Endothelial cell of coronary artery (primary cell): ENCODE data around the gene SUPT20HL2. TPM values are rescaled to one million over a fixed set of nuclear protein-coding genes. Genes with fewer than 3 reads are reported as not detected.

ENCODE experiments used
- total RNA-seq: library from RNA; depleted of rRNA; stranded (reverse); fragments of >200 nt; gene quantifications from 2 replicates; pipeline ENCODE4 v1.2.3, GENCODE V29; 2014

Gene SUPT20HL2
- total RNA-seq = not detected in 2 replicates

GRCh38 chrX:24314019-24314635 lies at the start of gene SUPT20HL2:
Gene SUPT20HL2, minus strand, starts transcription at chrX:24314069. Its CDS starts 754 bp downstream, at chrX:24313315.

DNA sequence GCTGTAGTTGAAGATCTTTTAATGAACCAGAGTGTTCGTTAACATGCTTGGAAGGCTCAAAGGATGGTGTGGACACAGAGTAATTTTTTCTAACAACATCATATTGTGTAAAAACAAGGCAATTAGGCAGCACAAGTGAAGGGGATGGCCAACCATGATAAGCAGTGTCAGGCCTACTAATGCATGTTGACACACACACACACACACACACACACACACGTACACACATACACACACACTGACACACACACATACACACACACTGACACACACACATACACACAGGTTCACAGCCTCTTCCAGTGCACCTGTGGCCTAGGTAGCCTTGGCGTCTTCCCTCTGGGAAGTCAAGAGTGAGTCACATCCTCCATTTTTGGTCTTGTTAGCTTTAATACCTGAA lies 46.4 kb upstream of the SUPT20HL2 start, which contains the start of gene SUPT20HL1:
TSS of gene SUPT20HL1 (plus strand) at position 368 of the 400 bp plus-strand sequence. CDS start 2,122 bp downstream, outside the sequence.

Other genes starting within 250 kb of the SUPT20HL2 start
- 29.1 and 54.3 TPM in 2 replicates for gene ZFX, start 164.3 kb downstream of the SUPT20HL2 start, total RNA-seq
- not detected in 2 replicates for gene SUPT20HL1, start 46.6 kb upstream of the SUPT20HL2 start, total RNA-seq
- 5.5 and 6.7 TPM in 2 replicates for gene PDK3, start 151.2 kb upstream of the SUPT20HL2 start, total RNA-seq